ENCODE data around the gene VEGFC. TPM values are rescaled to one million over a fixed set of nuclear protein-coding genes. Genes with fewer than 3 reads are reported as not detected.

VEGFC gene
- total and polyA plus RNA-seq, 2 experiments from 2014 or later, result 2.9 to 4.2 TPM

GRCh38 chr4:176638992-176639391 lies 153.7 kb downstream of the VEGFC start:
- Histone ChIP-seq H3K79me2 (no peaks in the 10 kb centered on the region), H2AFZ (no peak overlapping the region), H4K20me1 (ENCODE audit: insufficient read depth, poor library complexity, severe bottlenecking) (no peaks in the 10 kb centered on the region), H3K27ac (no peak overlapping the region), H3K4me2 (no peak overlapping the region), H3K4me3 (no peak overlapping the region), H3K36me3 (replicated peaks; ENCODE audit: insufficient read depth, low read depth) (no peaks in the 10 kb centered on the region), H3K9me2 (replicated peaks; ENCODE audit: insufficient read depth) (no peaks in the 10 kb centered on the region), H3K27me3 (no peaks in the 10 kb centered on the region), H3K9me3 (ENCODE audit: low read depth) (no peaks in the 10 kb centered on the region), H3K4me1 (ENCODE audit: insufficient read depth) (no peaks in the 10 kb centered on the region)
- no peak for TF ChIP-seq EZH2phosphoT487 (IDR thresholded peaks at IDR 0.05; ENCODE audit: low read depth, severe bottlenecking, unreplicated experiment)
- no peak for TF ChIP-seq EZH2 (IDR thresholded peaks at IDR 0.05; ENCODE audit: borderline replicate concordance)
- no peak for TF ChIP-seq CTCF (IDR thresholded peaks at IDR 0.05; ENCODE audit: poor library complexity)
- 93% methylated on average over 2 of the region's 2 CpGs for WGBS (ENCODE audit: low lambda C conversion rate, missing lambda C conversion rate)
- no peak for DNase-seq (ENCODE audit: low spot score)

DNA sequence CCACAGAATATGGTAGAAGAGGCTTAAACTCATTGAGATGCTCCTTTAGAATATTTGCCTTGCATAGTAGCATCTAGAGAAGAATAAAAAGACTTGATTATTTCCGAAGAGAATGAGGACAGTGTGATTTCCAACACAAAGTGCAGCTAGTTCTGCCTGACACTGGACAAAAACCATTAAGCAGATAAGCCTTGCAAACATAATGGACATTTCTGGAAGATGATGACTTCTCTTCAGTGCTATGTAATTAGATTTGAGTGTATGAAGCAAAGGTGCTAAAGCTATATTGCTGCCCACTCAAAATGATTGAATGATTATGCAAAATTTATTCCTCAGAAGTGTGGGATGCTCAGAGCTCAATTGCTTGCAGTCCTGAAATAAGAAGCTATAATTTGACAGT lies 156.4 kb downstream of the VEGFC start:
- H2AFZ ChIP-seq, result no peak overlapping the region
- H3K4me2 ChIP-seq, result no peak overlapping the region
- 91% methylated on average over 1 of the region's 1 CpG for WGBS (ENCODE audit: low lambda C conversion rate, missing lambda C conversion rate)
- TF ChIP-seq EZH2phosphoT487 (IDR thresholded peaks at IDR 0.05; ENCODE audit: low read depth, severe bottlenecking, unreplicated experiment), result no peak
- TF ChIP-seq CTCF (IDR thresholded peaks at IDR 0.05; ENCODE audit: poor library complexity), result no peak
- no peak for TF ChIP-seq EZH2 (IDR thresholded peaks at IDR 0.05; ENCODE audit: borderline replicate concordance)
- no peaks in the 10 kb centered on the region for H3K27me3 ChIP-seq
- no peaks in the 10 kb centered on the region for H3K36me3 ChIP-seq (replicated peaks; ENCODE audit: insufficient read depth, low read depth)
- H3K4me3 ChIP-seq, result no peak overlapping the region
- H3K9me2 ChIP-seq (replicated peaks; ENCODE audit: insufficient read depth), result no peaks in the 10 kb centered on the region
- no peak for DNase-seq (ENCODE audit: low spot score)
- no peaks in the 10 kb centered on the region for H3K79me2 ChIP-seq
- no peak overlapping the region for H3K27ac ChIP-seq
- H3K4me1 ChIP-seq (ENCODE audit: insufficient read depth), result no peaks in the 10 kb centered on the region
- no peaks in the 10 kb centered on the region for H4K20me1 ChIP-seq (ENCODE audit: insufficient read depth, poor library complexity, severe bottlenecking)
- H3K9me3 ChIP-seq (ENCODE audit: low read depth), result no peaks in the 10 kb centered on the region

- no peak overlapping the region for H3K4me2 ChIP-seq
- H3K27ac ChIP-seq, result no peak overlapping the region
- no peaks in the 10 kb centered on the region for H3K79me2 ChIP-seq
- no peak overlapping the region for H2AFZ ChIP-seq
- peak; percentile 18 for DNase-seq (ENCODE audit: low spot score)
- H3K27me3 ChIP-seq, result no peaks in the 10 kb centered on the region
- TF ChIP-seq EZH2phosphoT487 (IDR thresholded peaks at IDR 0.05; ENCODE audit: low read depth, severe bottlenecking, unreplicated experiment) (no peak), CTCF (IDR thresholded peaks at IDR 0.05; ENCODE audit: poor library complexity) (no peak), EZH2 (IDR thresholded peaks at IDR 0.05; ENCODE audit: borderline replicate concordance) (no peak)
- WGBS (ENCODE audit: low lambda C conversion rate, missing lambda C conversion rate), result 65% methylated on average over 8 of the region's 8 CpGs
- no peaks in the 10 kb centered on the region for H4K20me1 ChIP-seq (ENCODE audit: insufficient read depth, poor library complexity, severe bottlenecking)
- no peaks in the 10 kb centered on the region for H3K36me3 ChIP-seq (replicated peaks; ENCODE audit: insufficient read depth, low read depth)
- H3K9me3 ChIP-seq (ENCODE audit: low read depth), result no peaks in the 10 kb centered on the region
- H3K4me3 ChIP-seq, result no peak overlapping the region
- no peaks in the 10 kb centered on the region for H3K9me2 ChIP-seq (replicated peaks; ENCODE audit: insufficient read depth)
- H3K4me1 ChIP-seq (ENCODE audit: insufficient read depth), result no peaks in the 10 kb centered on the region
Observed at GRCh38 chr4:176635372-176636261, 157.1 kb downstream of the VEGFC start.

Measured in hepatocyte (in vitro differentiated cells).